HG03103 (cell line): ENCODE measurements around the gene STATH.
"Not testable (repeated sequence)": the region's sequence is repeated elsewhere in the genome, so short reads cannot be mapped to it uniquely, and the experiment has no call there.

Source experiments
- ATAC-seq: cut with Tn5 transposase; IDR thresholded peaks from one replicate; pipeline ENCODE4 v1.9.1; 2021; ENCODE audit warnings: low read depth; ENCODE audit not compliant: unreplicated experiment

STATH gene

GRCh38 chr4:70050138-70050537 lies 54.4 kb downstream of the STATH start, which contains the start of gene HTN1:
TSS of gene HTN1 (plus strand) at chr4:70050438. CDS start at chr4:70053077, 2,639 bp downstream.
- ATAC-seq, result not testable (repeated sequence)
